AG09319 (cell line): ENCODE measurements around the gene PKP2.

Experiments
- DNase-seq: peaks from one replicate; pipeline ENCODE4 v3.0.0-alpha.2; 2010; ENCODE audit warnings: low read depth; ENCODE audit errors: extremely low read depth
- TF ChIP-seq, protein P1 (sequence below): IDR thresholded peaks from 2 replicates; pipeline ENCODE4 v1.5.1; 2011; ENCODE audit warnings: low read depth, mild to moderate bottlenecking, inconsistent platforms, low read length, moderate library complexity

The PKP2 gene

DNA sequence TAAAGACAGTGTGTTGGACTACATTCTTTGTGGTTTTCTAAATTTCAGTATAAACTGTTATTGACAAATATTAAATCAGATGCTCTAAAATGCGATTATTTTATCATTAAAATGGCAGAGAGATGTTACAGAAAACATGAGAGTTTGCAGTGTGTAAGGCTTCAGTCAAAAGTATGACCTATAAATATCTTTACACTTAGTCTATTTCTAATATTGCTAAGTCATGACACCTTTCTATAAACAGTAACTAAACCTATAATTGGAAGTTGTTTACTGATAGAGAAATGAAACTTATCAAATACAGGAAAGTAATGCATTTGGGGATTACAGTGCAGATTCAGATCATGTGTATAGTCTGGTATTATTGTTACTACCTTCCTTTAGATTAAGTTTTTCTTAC lies 72.0 kb downstream of the PKP2 start:
- DNase-seq = no peak
- TF ChIP-seq, protein P1, sequence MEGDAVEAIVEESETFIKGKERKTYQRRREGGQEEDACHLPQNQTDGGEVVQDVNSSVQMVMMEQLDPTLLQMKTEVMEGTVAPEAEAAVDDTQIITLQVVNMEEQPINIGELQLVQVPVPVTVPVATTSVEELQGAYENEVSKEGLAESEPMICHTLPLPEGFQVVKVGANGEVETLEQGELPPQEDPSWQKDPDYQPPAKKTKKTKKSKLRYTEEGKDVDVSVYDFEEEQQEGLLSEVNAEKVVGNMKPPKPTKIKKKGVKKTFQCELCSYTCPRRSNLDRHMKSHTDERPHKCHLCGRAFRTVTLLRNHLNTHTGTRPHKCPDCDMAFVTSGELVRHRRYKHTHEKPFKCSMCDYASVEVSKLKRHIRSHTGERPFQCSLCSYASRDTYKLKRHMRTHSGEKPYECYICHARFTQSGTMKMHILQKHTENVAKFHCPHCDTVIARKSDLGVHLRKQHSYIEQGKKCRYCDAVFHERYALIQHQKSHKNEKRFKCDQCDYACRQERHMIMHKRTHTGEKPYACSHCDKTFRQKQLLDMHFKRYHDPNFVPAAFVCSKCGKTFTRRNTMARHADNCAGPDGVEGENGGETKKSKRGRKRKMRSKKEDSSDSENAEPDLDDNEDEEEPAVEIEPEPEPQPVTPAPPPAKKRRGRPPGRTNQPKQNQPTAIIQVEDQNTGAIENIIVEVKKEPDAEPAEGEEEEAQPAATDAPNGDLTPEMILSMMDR = no peak

DNA sequence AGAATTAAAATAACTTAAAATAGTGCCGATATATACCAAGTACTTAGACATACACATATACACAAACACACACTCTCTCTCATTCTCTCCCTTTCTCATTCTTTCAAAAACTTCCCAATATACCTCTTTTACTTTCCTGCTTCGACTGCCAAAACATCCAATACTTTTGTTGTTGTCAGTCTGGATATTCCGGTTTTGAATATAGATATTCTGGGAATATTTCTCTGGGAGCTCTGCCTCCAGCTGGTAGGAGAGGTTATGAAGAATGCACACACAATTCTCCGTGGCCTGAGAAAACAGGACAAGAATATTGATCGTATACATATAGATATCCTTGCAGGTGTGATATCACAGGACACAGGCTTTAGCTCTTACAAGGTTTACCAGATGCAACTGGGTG lies 74.2 kb downstream of the PKP2 start:
- TF ChIP-seq, protein P1 = no peak
- DNase-seq = no peak

DNA sequence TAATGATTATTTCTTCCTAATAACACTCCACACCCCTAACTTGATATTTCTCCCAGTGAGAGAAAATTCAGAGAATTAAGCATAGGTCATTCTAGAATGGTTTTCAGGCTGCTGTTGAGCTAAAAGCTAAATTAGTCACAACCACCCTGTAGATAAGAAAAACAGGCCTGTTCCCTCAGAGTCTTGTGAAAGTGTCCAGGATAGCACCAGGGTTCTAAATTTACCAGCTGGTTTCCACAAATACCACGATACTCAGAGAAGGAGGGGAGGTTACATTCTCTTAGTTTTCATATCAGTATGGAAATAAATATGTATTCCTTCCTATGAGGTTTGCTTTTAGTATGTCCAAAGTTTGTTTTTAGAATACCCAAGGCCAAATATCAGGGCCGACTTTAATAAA lies 74.9 kb downstream of the PKP2 start:
- TF ChIP-seq, protein P1 = no peak
- DNase-seq = no peak

DNA sequence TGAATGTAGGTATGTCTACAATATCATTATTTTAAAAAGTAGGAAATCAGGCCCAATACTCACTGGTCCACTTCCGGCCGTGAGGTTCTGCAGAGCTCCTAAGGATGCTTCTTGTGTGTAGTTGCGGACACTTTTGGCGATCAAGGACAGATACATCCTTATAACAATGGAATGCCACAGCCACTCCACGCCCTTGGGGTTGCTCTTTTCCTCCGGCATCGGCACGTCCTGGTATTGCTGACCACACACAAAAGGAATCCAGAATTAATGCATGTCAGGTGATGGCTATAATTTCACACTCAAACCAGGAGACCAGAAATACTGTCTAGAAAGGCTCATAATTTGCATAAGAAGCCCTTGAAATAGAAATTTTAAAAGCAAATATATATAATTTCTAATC lies 75.3 kb downstream of the PKP2 start:
- TF ChIP-seq, protein P1 = no peak
- no peak for DNase-seq

DNA sequence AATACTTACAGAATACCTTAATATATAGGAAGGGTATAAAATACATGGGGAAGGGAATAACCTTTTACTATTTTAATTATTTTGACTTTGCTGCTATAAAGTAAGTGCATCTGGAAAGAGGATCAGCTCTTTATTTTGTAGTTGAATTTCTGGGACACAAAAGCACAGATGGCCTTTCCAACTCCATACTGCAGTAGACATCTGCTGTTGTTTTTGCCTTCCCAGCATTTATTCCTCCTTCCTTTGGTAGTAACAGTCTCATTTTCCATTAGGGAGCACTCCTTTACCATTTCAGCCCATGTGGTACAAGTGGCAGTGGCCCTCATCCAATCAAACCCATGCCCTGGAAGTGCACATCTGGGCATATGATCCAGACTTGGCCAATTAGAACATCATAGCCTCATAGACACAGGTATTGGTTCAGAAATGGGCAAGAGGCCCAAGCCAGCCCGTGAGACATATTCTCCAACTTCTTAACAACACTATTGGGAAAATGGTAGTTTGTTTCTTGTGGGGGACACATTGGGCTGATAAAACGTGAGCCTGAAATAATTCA lies 76.1 kb downstream of the PKP2 start:
- TF ChIP-seq, protein P1 = no peak
- DNase-seq = no peak

DNA sequence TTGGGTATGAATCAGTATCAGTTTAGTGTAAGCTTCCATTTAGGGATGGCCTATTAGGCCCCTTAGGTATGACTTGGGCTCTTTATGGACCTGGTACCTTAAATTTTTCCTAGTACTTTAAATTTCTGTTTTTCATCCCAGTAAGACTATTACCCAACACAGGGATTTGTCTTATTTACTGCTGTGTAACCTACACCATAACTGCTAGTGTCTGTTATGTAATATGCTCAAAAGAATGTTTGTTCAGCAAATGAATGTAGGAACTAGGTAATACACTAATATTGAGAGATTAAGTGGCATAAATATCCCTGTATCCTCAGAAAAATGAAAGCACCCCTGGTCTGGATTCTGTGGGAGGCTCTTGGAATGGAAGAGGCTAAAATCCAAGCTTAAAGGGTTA lies 77.2 kb downstream of the PKP2 start:
- TF ChIP-seq, protein P1 = no peak
- no peak for DNase-seq

DNA sequence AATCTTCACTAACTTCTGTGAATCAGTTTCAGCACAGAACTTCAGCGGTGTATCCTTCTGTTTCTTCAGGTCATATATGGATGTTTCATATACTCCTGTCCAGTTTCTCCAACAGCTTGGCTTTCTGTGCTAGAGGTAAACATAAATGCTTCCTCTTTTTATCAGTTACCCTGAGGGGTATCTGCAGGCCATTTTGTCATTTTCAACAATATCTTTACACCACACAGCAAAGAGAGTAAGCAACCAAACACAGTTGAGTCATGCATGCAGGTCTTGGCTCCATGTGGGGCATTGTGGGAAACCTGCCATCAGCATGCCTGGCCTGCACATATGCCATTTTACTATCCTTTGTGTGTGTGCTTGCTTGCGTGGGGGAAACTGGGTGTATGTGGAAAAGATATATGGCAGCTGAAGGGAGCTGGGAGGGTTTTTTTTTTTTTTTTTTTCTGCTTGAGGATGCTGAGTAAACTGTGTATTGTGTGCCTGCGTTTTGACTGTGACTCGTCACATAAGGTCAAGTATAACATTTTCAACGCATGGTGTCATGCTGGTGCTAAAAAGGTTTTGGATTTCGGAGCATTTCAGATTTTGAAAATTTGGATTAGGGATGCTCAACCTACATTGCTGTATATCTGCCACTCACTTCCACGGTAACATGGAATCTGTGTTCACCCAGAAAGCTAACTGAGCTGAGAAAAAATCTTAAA lies 84.7 kb downstream of the PKP2 start:
- TF ChIP-seq, protein P1 = no peak
- DNase-seq = no peak
